GM23338 (cell line): Measurements from ENCODE around the gene CCDC6. TPM values are rescaled to one million over a fixed set of nuclear protein-coding genes. Genes with fewer than 3 reads are reported as not detected.

Source experiments
- ATAC-seq: fragments of 200-7000 bp; cut with Tn5 transposase; 3 replicates; pipeline ENCODE4 v1.9.1; 2020
- DNase-seq: peaks from one replicate; pipeline ENCODE4 v3.0.0-alpha.2; 2015; ENCODE audit warnings: low spot score
- H2AFZ ChIP-seq: fragments of 200-600 bp; sonication (generic); 2 replicates; pipeline ENCODE4 v1.8.0; 2016; ENCODE audit warnings: antibody characterized with exemption, mild to moderate bottlenecking, moderate library complexity
- H3F3A ChIP-seq: fragments of 200-600 bp; sonication (generic); replicated peaks from 2 replicates; pipeline ENCODE4 v1.8.0; 2017; ENCODE audit warnings: antibody characterized with exemption, mixed run types, low read depth
- H3K27ac ChIP-seq: fragments of 200-600 bp; sonication (generic); 2 replicates; pipeline ENCODE4 v1.6.1; 2016; ENCODE audit warnings: low read depth
- H3K27me3 ChIP-seq: fragments of 200-600 bp; sonication (generic); 2 replicates; pipeline ENCODE4 v1.8.0; 2016; ENCODE audit warnings: mild to moderate bottlenecking, mixed run types, moderate library complexity; ENCODE audit not compliant: insufficient read depth
- H3K36me3 ChIP-seq: fragments of 200-600 bp; sonication (generic); 2 replicates; pipeline ENCODE4 v1.8.0; 2016; ENCODE audit warnings: mild to moderate bottlenecking; ENCODE audit not compliant: insufficient read depth
- H3K4me1 ChIP-seq: fragments of 200-600 bp; sonication (generic); 2 replicates; pipeline ENCODE4 v1.8.0; 2016; ENCODE audit warnings: mild to moderate bottlenecking, moderate library complexity; ENCODE audit not compliant: insufficient read depth
- H3K4me2 ChIP-seq: fragments of 200-600 bp; sonication (generic); 2 replicates; pipeline ENCODE4 v1.7.1; 2017; ENCODE audit warnings: mixed run types
- H3K4me3 ChIP-seq: fragments of 200-600 bp; sonication (generic); 2 replicates; pipeline ENCODE4 v1.6.1; 2016; ENCODE audit warnings: mixed run types
- H3K79me2 ChIP-seq: fragments of 200-600 bp; sonication (generic); replicated peaks from 2 replicates; pipeline ENCODE4 v1.8.0; 2017; ENCODE audit warnings: mild to moderate bottlenecking; ENCODE audit not compliant: insufficient read depth
- H3K9me2 ChIP-seq: fragments of 200-600 bp; sonication (generic); 2 replicates; pipeline ENCODE4 v1.8.0; 2017; ENCODE audit not compliant: insufficient read depth
- H4K20me1 ChIP-seq: fragments of 200-600 bp; sonication (generic); replicated peaks from 2 replicates; pipeline ENCODE4 v1.8.0; 2017; ENCODE audit warnings: mild to moderate bottlenecking; ENCODE audit not compliant: insufficient read depth
- H3K27ac Mint-ChIP-seq: 2 replicates; pipeline ENCODE4 v1.8.0; 2020; ENCODE audit warnings: inconsistent platforms, mild to moderate bottlenecking, moderate library complexity, mixed read lengths
- H3K27me3 Mint-ChIP-seq: 3 replicates; pipeline ENCODE4 v1.8.0; 2022; ENCODE audit warnings: low read depth, mild to moderate bottlenecking, moderate library complexity, mixed read lengths, inconsistent platforms; ENCODE audit not compliant: insufficient read depth, poor library complexity
- H3K36me3 Mint-ChIP-seq: 3 replicates; pipeline ENCODE4 v1.8.0; 2021; ENCODE audit warnings: low read depth, mild to moderate bottlenecking, inconsistent platforms, moderate library complexity, mixed read lengths
- H3K4me1 Mint-ChIP-seq: 3 replicates; pipeline ENCODE4 v1.8.0; 2020; ENCODE audit warnings: mild to moderate bottlenecking, inconsistent platforms, mixed read lengths
- H3K4me3 Mint-ChIP-seq: 3 replicates; pipeline ENCODE4 v1.8.0; 2021; ENCODE audit warnings: moderate library complexity, mild to moderate bottlenecking, inconsistent platforms, mixed read lengths
- H3K9me3 Mint-ChIP-seq: 3 replicates; pipeline ENCODE4 v1.8.0; 2020; ENCODE audit warnings: moderate library complexity, mild to moderate bottlenecking, inconsistent platforms, mixed read lengths
- EZH2 ChIP-seq: fragments of 200-600 bp; sonication (generic); IDR thresholded peaks from one replicate; pipeline ENCODE4 v1.8.0; 2017; ENCODE audit warnings: antibody characterized with exemption, mild to moderate bottlenecking, low read depth; ENCODE audit not compliant: unreplicated experiment
- EZH2phosphoT487 ChIP-seq: fragments of 200-600 bp; sonication (generic); IDR thresholded peaks from one replicate; pipeline ENCODE4 v1.8.1; 2018; ENCODE audit warnings: antibody characterized with exemption; ENCODE audit not compliant: unreplicated experiment
- JUNB ChIP-seq: IDR thresholded peaks from one replicate; pipeline ENCODE4 v1.6.1; 2016; ENCODE audit warnings: antibody characterized with exemption; ENCODE audit not compliant: unreplicated experiment
- POLR2AphosphoS5 ChIP-seq: IDR thresholded peaks from 2 replicates; pipeline ENCODE4 v1.6.1; 2016; ENCODE audit warnings: antibody characterized with exemption, low read depth
- polyA plus RNA-seq: library from polyadenylated mRNA; unstranded; fragments of >200 nt; fragmentation: Nextera tagmentation; extraction: Ambion mirVana; gene quantifications from 2 replicates; pipeline ENCODE4 v1.2.1, GENCODE V29; 2016
- total RNA-seq: library from RNA; depleted of rRNA; stranded (reverse); fragments of >200 nt; shearing (Covaris generic); gene quantifications from 2 replicates; pipeline ENCODE4 v1.2.3, GENCODE V29; 2014
- TF ChIP-seq, protein P1 (sequence below): IDR thresholded peaks from one replicate; pipeline ENCODE4 v1.6.1; 2018; ENCODE audit warnings: antibody characterized with exemption; ENCODE audit not compliant: unreplicated experiment
- TF ChIP-seq, protein P2 (sequence below): IDR thresholded peaks from 2 replicates; pipeline ENCODE4 v1.6.1; 2016; ENCODE audit warnings: antibody characterized with exemption

CCDC6 gene
- total and polyA plus RNA-seq, 2 experiments from 2014 or later, result 32.5 to 66.9 TPM

DNA sequence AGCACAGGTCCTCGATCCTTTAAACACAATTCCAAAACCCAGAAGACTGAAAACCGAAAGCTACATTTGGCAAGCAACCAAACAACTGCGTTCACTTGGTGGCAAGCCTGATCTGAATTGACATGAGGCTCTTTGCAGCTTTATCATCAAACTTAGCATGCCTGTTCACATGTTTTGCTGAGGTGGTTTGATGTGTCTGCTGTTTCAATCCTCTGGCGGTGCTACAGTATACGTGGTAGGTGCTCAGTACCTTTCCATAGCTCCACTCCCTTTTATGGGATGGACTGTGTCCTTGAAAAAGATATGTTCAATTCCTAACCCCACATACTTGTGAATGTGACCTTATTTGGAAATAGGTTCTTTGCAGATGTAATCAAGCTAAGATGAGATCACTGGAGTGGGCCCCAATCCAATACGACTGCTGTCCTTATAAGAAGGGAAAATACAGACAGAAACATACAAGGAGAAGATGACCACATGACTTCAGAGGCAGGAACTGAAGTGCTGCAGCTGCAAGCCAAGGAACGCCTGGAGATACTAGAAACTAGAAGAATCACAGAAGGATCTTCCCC is 33.4 kb downstream of the CCDC6 start:
- Histone ChIP-seq H3K4me3 (no peak overlapping the region), H3F3A (no peaks in the 10 kb centered on the region), H3K36me3 (no peaks in the 10 kb centered on the region), H4K20me1 (peaks cover 27% of the 10 kb centered on the region), H3K27ac (peak overlapping the region; percentile 70; the same call in 1 of the 2 replicates), H2AFZ (no peak overlapping the region), H3K4me1 (peaks cover 63% of the 10 kb centered on the region), H3K79me2 (peaks cover 100% of the 10 kb centered on the region), H3K9me2 (peaks cover 4% of the 10 kb centered on the region; the same call in 1 of the 2 replicates), H3K4me2 (peak overlapping the region; percentile 40; the same call in 1 of the 2 replicates), H3K27me3 (no peaks in the 10 kb centered on the region)
- Mint-ChIP-seq H3K4me1 (peaks cover 72% of the 10 kb centered on the region), H3K4me3 (no peak overlapping the region), H3K36me3 (no peaks in the 10 kb centered on the region), H3K27me3 (peaks cover 8% of the 10 kb centered on the region), H3K27ac (peak overlapping the region; percentile 80), H3K9me3 (no peaks in the 10 kb centered on the region)
- TF ChIP-seq JUNB (no peak), POLR2AphosphoS5 (no peak), EZH2 (no peak)
- TF ChIP-seq, protein P1, sequence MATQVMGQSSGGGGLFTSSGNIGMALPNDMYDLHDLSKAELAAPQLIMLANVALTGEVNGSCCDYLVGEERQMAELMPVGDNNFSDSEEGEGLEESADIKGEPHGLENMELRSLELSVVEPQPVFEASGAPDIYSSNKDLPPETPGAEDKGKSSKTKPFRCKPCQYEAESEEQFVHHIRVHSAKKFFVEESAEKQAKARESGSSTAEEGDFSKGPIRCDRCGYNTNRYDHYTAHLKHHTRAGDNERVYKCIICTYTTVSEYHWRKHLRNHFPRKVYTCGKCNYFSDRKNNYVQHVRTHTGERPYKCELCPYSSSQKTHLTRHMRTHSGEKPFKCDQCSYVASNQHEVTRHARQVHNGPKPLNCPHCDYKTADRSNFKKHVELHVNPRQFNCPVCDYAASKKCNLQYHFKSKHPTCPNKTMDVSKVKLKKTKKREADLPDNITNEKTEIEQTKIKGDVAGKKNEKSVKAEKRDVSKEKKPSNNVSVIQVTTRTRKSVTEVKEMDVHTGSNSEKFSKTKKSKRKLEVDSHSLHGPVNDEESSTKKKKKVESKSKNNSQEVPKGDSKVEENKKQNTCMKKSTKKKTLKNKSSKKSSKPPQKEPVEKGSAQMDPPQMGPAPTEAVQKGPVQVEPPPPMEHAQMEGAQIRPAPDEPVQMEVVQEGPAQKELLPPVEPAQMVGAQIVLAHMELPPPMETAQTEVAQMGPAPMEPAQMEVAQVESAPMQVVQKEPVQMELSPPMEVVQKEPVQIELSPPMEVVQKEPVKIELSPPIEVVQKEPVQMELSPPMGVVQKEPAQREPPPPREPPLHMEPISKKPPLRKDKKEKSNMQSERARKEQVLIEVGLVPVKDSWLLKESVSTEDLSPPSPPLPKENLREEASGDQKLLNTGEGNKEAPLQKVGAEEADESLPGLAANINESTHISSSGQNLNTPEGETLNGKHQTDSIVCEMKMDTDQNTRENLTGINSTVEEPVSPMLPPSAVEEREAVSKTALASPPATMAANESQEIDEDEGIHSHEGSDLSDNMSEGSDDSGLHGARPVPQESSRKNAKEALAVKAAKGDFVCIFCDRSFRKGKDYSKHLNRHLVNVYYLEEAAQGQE, result no peak
- DNase-seq (no peak), ATAC-seq (no peak)

DNA sequence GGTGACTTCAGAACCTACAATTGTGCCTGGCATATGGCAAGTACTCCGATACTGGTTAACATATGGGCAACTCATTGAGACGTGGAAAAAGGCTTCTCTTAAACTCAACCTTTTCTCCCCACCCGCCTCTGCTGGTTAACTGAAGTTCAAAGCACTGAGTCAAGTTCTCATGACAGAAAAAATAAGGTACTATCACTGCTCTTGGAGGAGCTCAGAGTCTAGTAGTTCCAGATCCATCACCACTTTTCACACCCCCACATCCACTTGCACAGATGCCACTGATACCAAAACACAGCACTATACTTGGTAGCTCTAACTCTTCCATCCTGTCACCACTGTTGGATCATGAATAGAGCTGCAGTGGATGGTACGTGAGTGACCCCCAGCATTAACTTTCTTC is 36.2 kb downstream of the CCDC6 start:
- Histone ChIP-seq H4K20me1 (peaks cover 38% of the 10 kb centered on the region), H2AFZ (no peak overlapping the region), H3K4me3 (no peak overlapping the region), H3K27me3 (no peaks in the 10 kb centered on the region), H3F3A (no peaks in the 10 kb centered on the region), H3K4me1 (peaks cover 63% of the 10 kb centered on the region), H3K36me3 (no peaks in the 10 kb centered on the region), H3K79me2 (peaks cover 99% of the 10 kb centered on the region), H3K27ac (peak overlapping the region; percentile 17; the same call in 1 of the 2 replicates), H3K4me2 (no peak overlapping the region), H3K9me2 (peaks cover 4% of the 10 kb centered on the region; the same call in 1 of the 2 replicates)
- DNase-seq, result no peak
- ATAC-seq, result no peak
- Mint-ChIP-seq H3K36me3 (no peaks in the 10 kb centered on the region), H3K4me3 (no peak overlapping the region), H3K27me3 (peaks cover 10% of the 10 kb centered on the region), H3K27ac (no peak overlapping the region), H3K4me1 (peaks cover 73% of the 10 kb centered on the region), H3K9me3 (no peaks in the 10 kb centered on the region)
- TF ChIP-seq EZH2phosphoT487 (no peak), EZH2 (no peak)

DNA sequence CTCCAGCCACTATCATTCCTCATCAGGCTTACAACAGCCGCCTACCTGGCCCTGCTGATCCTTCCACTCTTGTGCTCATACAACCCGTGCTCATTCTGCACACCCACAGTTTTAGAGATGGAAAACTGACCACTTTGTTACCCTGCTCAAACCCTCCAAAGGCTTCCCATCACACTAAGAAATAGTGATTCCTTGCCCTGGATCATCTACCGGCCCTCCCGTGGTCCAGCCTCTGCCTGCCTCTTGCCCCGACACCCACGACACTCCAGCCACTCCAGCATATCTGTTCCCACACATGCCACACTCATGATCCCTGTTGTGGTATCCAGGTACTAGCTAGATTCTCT is 36.8 kb downstream of the CCDC6 start:
- Histone ChIP-seq H2AFZ (no peak overlapping the region), H4K20me1 (peaks cover 42% of the 10 kb centered on the region), H3K9me2 (no peaks in the 10 kb centered on the region; the same call in 1 of the 2 replicates), H3K27me3 (no peaks in the 10 kb centered on the region), H3K27ac (peak overlapping the region; percentile 17; the same call in 1 of the 2 replicates), H3K4me3 (no peak overlapping the region), H3K4me2 (no peak overlapping the region), H3K4me1 (peaks cover 58% of the 10 kb centered on the region), H3K79me2 (peaks cover 99% of the 10 kb centered on the region), H3K36me3 (no peaks in the 10 kb centered on the region), H3F3A (no peaks in the 10 kb centered on the region)
- no peaks in the 10 kb centered on the region for H3K36me3 Mint-ChIP-seq
- peaks cover 73% of the 10 kb centered on the region for H3K4me1 Mint-ChIP-seq
- H3K27ac Mint-ChIP-seq, result no peak overlapping the region
- ATAC-seq, result no peak
- no peak overlapping the region; the same call in 2 of the 3 replicates for H3K4me3 Mint-ChIP-seq
- no peak for DNase-seq
- no peak for TF ChIP-seq JUNB
- TF ChIP-seq, protein P2, sequence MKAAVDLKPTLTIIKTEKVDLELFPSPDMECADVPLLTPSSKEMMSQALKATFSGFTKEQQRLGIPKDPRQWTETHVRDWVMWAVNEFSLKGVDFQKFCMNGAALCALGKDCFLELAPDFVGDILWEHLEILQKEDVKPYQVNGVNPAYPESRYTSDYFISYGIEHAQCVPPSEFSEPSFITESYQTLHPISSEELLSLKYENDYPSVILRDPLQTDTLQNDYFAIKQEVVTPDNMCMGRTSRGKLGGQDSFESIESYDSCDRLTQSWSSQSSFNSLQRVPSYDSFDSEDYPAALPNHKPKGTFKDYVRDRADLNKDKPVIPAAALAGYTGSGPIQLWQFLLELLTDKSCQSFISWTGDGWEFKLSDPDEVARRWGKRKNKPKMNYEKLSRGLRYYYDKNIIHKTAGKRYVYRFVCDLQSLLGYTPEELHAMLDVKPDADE, result no peak
- H3K9me3 Mint-ChIP-seq, result no peaks in the 10 kb centered on the region
- peaks cover 10% of the 10 kb centered on the region for H3K27me3 Mint-ChIP-seq
